ENCODE results near the gene CNKSR3. TPM values are rescaled to one million over a fixed set of nuclear protein-coding genes. Genes with fewer than 3 reads are reported as not detected.

The CNKSR3 gene
- total RNA-seq, 1 donor from 2014 or later = 11.8 TPM

- no peaks in the 10 kb centered on the region for H3K9me3 ChIP-seq
- no peaks in the 10 kb centered on the region for H3K36me3 ChIP-seq
- no peak overlapping the region for H3K27ac ChIP-seq
- DNase-seq (no peak), ATAC-seq (no peak)
- no peak overlapping the region for H3K4me3 ChIP-seq
- no peaks in the 10 kb centered on the region for H3K4me1 ChIP-seq
- intact Hi-C loops (cut with DNase I) = no loop called here
- TF ChIP-seq, protein P1, sequence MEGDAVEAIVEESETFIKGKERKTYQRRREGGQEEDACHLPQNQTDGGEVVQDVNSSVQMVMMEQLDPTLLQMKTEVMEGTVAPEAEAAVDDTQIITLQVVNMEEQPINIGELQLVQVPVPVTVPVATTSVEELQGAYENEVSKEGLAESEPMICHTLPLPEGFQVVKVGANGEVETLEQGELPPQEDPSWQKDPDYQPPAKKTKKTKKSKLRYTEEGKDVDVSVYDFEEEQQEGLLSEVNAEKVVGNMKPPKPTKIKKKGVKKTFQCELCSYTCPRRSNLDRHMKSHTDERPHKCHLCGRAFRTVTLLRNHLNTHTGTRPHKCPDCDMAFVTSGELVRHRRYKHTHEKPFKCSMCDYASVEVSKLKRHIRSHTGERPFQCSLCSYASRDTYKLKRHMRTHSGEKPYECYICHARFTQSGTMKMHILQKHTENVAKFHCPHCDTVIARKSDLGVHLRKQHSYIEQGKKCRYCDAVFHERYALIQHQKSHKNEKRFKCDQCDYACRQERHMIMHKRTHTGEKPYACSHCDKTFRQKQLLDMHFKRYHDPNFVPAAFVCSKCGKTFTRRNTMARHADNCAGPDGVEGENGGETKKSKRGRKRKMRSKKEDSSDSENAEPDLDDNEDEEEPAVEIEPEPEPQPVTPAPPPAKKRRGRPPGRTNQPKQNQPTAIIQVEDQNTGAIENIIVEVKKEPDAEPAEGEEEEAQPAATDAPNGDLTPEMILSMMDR (IDR thresholded peaks at IDR 0.05) = no peak
- H3K27me3 ChIP-seq = no peaks in the 10 kb centered on the region
Measured at GRCh38 chr6:154494592-154495311, 15.7 kb downstream of the CNKSR3 start.

DNA sequence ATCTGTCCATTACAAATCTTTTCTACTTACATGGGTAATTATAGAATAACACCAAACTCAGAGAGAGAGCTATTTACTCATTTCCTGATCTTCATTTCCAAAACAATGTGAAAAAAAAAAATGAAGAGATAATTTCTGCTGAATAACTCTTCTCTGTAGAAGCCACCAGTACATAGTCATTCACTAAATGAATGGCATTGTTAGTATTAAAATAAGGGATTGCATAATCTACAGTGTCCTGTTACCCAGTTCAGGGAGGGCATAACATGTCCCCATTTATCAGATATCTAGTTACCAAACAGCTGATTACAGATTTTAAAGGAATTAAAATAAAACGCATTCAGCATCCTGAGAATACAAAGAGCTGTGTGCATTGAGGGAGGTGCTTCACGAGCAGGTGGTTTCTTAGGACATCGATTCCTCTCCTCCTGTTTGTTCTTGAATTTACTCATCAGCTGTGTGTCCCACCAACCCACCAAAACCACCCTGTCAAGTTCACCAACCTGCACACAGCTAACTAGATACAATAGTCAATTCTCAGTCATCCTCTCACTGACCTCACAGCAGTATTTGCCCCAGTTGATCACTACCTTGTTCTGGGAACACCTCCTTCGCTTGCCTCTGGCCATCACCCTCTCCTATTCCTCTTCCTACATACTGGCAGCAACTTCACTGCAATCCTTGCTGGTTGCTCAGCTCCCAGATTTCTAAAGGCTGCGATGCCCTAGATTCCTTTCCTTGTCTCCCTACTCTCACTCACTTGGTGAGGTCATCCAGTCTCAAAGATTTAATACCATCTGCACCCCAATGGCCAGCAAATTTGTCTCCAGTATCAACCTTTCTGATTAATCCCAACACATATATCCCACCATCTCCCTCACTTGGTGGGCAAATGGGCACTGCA lies 18.7 kb downstream of the CNKSR3 start:
- H3K36me3 ChIP-seq = no peaks in the 10 kb centered on the region
- no peak overlapping the region for H3K27ac ChIP-seq
- TF ChIP-seq, protein P1 (IDR thresholded peaks at IDR 0.05) = no peak
- no peaks in the 10 kb centered on the region for H3K27me3 ChIP-seq
- DNase-seq (no peak), ATAC-seq (no peak)
- no peak overlapping the region for H3K4me3 ChIP-seq
- H3K4me1 ChIP-seq = no peaks in the 10 kb centered on the region
- intact Hi-C loops (cut with DNase I) = no loop called here
- no peaks in the 10 kb centered on the region for H3K9me3 ChIP-seq

DNA sequence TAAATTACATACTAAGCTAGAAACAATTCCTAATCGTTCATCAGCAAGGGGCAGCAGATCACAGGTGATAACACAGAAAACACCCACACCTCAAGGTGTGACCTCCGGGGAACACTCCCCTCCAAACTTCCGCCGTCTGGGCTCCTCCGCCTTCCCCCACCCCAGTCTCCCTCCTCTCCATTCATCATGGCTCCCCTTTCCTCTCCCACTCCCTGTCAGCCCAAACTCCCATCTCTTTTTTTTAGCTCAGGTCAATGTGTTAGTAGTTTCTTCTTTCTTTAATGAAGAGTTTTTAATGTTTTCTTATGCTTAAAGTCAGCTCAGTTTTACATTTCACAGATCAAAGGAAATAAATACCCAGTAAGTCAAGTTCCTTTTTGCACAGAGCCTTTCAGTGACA lies 20.7 kb downstream of the CNKSR3 start:
- TF ChIP-seq, protein P1 (IDR thresholded peaks at IDR 0.05) = no peak
- no peak overlapping the region for H3K4me3 ChIP-seq
- no peaks in the 10 kb centered on the region for H3K4me1 ChIP-seq
- no peaks in the 10 kb centered on the region for H3K27me3 ChIP-seq
- H3K9me3 ChIP-seq = no peaks in the 10 kb centered on the region
- DNase-seq (no peak), ATAC-seq (no peak)
- intact Hi-C loops (cut with DNase I) = no loop called here
- H3K36me3 ChIP-seq = no peaks in the 10 kb centered on the region
- no peak overlapping the region for H3K27ac ChIP-seq

DNA sequence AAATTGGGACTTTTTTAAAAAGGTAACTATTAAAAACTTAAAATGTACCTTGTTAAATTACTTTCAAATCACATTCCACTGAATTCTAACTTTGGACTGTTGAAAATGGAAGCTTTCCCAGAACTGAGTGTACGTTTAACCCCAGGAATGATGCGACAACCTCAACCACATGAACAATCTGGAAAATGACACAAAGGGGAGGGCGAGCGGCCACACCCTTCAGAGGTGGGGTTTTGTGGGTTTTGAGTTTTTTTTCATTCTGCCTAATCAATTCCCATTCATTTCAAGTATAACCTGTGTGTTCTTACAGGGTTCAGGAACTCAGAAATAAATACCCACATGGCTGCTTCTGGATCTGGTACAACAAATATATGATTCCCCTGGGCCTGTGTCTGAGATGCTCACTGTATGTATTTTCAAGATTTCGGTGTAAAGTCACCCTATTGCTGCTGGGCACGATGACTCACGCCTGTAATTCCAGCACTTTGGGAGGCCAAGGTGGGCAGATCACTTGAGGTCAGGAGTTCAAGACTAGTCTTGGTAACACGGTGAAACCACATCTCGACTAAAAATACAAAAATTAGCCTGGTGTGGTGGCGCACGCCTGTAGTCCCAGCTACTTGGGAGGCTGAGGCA lies 21.6 kb downstream of the CNKSR3 start:
- Histone ChIP-seq H3K9me3 (no peaks in the 10 kb centered on the region), H3K4me3 (no peak overlapping the region), H3K27me3 (no peaks in the 10 kb centered on the region), H3K4me1 (no peaks in the 10 kb centered on the region), H3K27ac (no peak overlapping the region), H3K36me3 (no peaks in the 10 kb centered on the region)
- ATAC-seq = no peak
- TF ChIP-seq, protein P1 (IDR thresholded peaks at IDR 0.05) = no peak
- intact Hi-C loops (cut with DNase I) = no loop called here
- no peak for DNase-seq

DNA sequence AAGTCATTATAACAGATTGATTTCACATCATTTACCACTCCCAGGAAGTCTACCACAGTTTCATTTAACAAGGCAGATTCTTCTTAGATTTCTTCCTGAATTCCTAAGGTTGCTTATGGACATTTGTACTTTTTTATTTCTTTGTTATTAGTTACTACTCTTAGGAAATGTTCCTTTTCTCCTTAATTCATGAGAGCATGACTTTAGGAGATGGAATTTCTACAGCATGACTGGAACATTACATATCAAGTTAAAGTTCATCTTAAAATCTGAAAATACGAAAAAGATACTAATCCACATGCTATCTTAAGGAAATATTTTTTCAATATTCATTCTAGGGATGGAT lies 22.3 kb downstream of the CNKSR3 start:
- H3K4me3 ChIP-seq = no peak overlapping the region
- no peaks in the 10 kb centered on the region for H3K9me3 ChIP-seq
- DNase-seq (no peak), ATAC-seq (no peak)
- TF ChIP-seq, protein P1 (IDR thresholded peaks at IDR 0.05) = no peak
- H3K27me3 ChIP-seq = no peaks in the 10 kb centered on the region
- intact Hi-C loops (cut with DNase I) = no loop called here
- peaks cover 2% of the 10 kb centered on the region for H3K4me1 ChIP-seq
- H3K27ac ChIP-seq = no peak overlapping the region
- H3K36me3 ChIP-seq = no peaks in the 10 kb centered on the region
